Activated CD8-positive, alpha-beta memory T cell treated with anti-CD3 and anti-CD28 coated beads for 36 hours (primary cell): ENCODE measurements around the gene CAMKK2. TPM values are rescaled to one million over a fixed set of nuclear protein-coding genes. Genes with fewer than 3 reads are reported as not detected.

Experiments
- CTCF ChIA-PET: fragments of 350-600 bp; sonication (Branson Sonifier 250); formaldehyde crosslinking; loops from one replicate; lab custom pipeline; 2021; ENCODE audit warnings: antibody characterized with exemption; lab: Charles Lee
- POLR2A ChIA-PET: fragments of 350-600 bp; sonication (Branson Sonifier 250); formaldehyde crosslinking; loops from one replicate; lab custom pipeline; 2021; ENCODE audit warnings: antibody characterized with exemption; lab: Charles Lee
- total RNA-seq, 2 experiments: library from RNA; stranded (reverse); gene quantifications; one replicate each; pipeline ENCODE4 v1.2.3, GENCODE V29; 2021

Gene CAMKK2
- total RNA-seq, 2 experiments from 2014 or later, result 39.7 to 41.8 TPM

GRCh38 chr12:121301876-121302275 lies 5.4 kb upstream of the CAMKK2 start:
- ChIA-PET CTCF (no interaction called here), POLR2A (no interaction called here)

- ChIA-PET CTCF (interaction anchor here (0.6 kb wide), 1 partner anchor 241 kb away, joined by 3 read pairs; no protein-coding TSS in a partner anchor), POLR2A (interaction anchor here (0.7 kb wide), 1 partner anchor 1096 kb away, joined by 7 read pairs; no protein-coding TSS in a partner anchor)
These were observed 3.7 kb upstream of the CAMKK2 start for GRCh38 chr12:121300083-121300819.

GRCh38 chr12:121299662-121300061 lies 3.2 kb upstream of the CAMKK2 start:
- ChIA-PET POLR2A (interaction anchor here (0.7 kb wide), 1 partner anchor 1096 kb away, joined by 7 read pairs; no protein-coding TSS in a partner anchor), CTCF (interaction anchor here (0.6 kb wide), 1 partner anchor 240 kb away, joined by 3 read pairs; no protein-coding TSS in a partner anchor)

- POLR2A ChIA-PET, result interaction anchor here (0.7 kb wide), 1 partner anchor 154 kb away, joined by 5 read pairs; no protein-coding TSS in a partner anchor
- CTCF ChIA-PET, result interaction anchor here (0.7 kb wide), 1 partner anchor 73 kb away, joined by 3 read pairs; no protein-coding TSS in a partner anchor
These were observed 1.9 kb upstream of the CAMKK2 start for GRCh38 chr12:121298411-121298810.

GRCh38 chr12:121297435-121297991 lies 1.0 kb upstream of the CAMKK2 start:
- CTCF ChIA-PET, result interaction anchor here (0.6 to 0.7 kb wide), 2 partner anchors 72 to 104 kb away, joined by 3 read pairs; no protein-coding TSS in a partner anchor

GRCh38 chr12:121295746-121296617 lies 527 bp downstream of the CAMKK2 start:
- CTCF ChIA-PET, result interaction anchor here (0.7 to 1.5 kb wide), 5 partner anchors 22 to 148 kb away, joined by 3 to 4 read pairs (median 3); no protein-coding TSS in a partner anchor
- POLR2A ChIA-PET, result interaction anchor here (0.5 to 1.4 kb wide), 2 partner anchors 104 to 482 kb away, joined by 3 to 4 read pairs; partner anchors contain the start of gene RNF34

More at GRCh38 chr12:121297435-121297991, 1.0 kb upstream of the CAMKK2 start:
- POLR2A ChIA-PET, result interaction anchor here (0.5 to 1.4 kb wide), 11 partner anchors 11 to 1006 kb away, joined by 3 to 6 read pairs (median 3); partner anchors contain the start of gene RNF34

- POLR2A ChIA-PET, result interaction anchor here (0.6 kb wide), 1 partner anchor 548 kb away, joined by 4 read pairs; no protein-coding TSS in a partner anchor
These were observed 1.3 kb downstream of the CAMKK2 start for GRCh38 chr12:121295116-121295745.

GRCh38 chr12:121294151-121294889 lies 2.2 kb downstream of the CAMKK2 start:
- ChIA-PET POLR2A (interaction anchor here (0.5 kb wide), 1 partner anchor 589 kb away, joined by 3 read pairs; no protein-coding TSS in a partner anchor), CTCF (interaction anchor here (1.1 to 1.5 kb wide), 2 partner anchors 24 to 75 kb away, joined by 3 to 4 read pairs; no protein-coding TSS in a partner anchor)

More at GRCh38 chr12:121295116-121295745, 1.3 kb downstream of the CAMKK2 start:
- CTCF ChIA-PET, result interaction anchor here (0.5 to 1.5 kb wide), 6 partner anchors 23 to 149 kb away, joined by 3 to 5 read pairs (median 4); no protein-coding TSS in a partner anchor

- ChIA-PET CTCF (no interaction called here), POLR2A (no interaction called here)
These were observed 2.9 kb downstream of the CAMKK2 start for GRCh38 chr12:121293603-121294002.

- POLR2A ChIA-PET, result no interaction called here
- CTCF ChIA-PET, result no interaction called here
These were observed 6.1 kb downstream of the CAMKK2 start for GRCh38 chr12:121290410-121290809.

- ChIA-PET POLR2A (no interaction called here), CTCF (no interaction called here)
These were observed 6.5 kb downstream of the CAMKK2 start for GRCh38 chr12:121289962-121290361.

- POLR2A ChIA-PET, result no interaction called here
- CTCF ChIA-PET, result no interaction called here
These were observed 7.5 kb downstream of the CAMKK2 start for GRCh38 chr12:121288986-121289385.

- CTCF ChIA-PET, result no interaction called here
- POLR2A ChIA-PET, result no interaction called here
These were observed 8.2 kb downstream of the CAMKK2 start for GRCh38 chr12:121288158-121288845.

- POLR2A ChIA-PET, result no interaction called here
- CTCF ChIA-PET, result no interaction called here
These were observed 9.1 kb downstream of the CAMKK2 start for GRCh38 chr12:121287267-121287954.

GRCh38 chr12:121285856-121286255 lies 10.7 kb downstream of the CAMKK2 start:
- ChIA-PET CTCF (interaction anchor here (0.9 kb wide), 1 partner anchor 15 kb away, joined by 3 read pairs; no protein-coding TSS in a partner anchor), POLR2A (no interaction called here)
